Neural progenitor cell (in vitro differentiated cells): ENCODE results near the gene ZNF397. TPM values are rescaled to one million over a fixed set of nuclear protein-coding genes. Genes with fewer than 3 reads are reported as not detected.

ENCODE experiments used
- DNase-seq: peaks from one replicate; pipeline ENCODE4 v3.0.0-alpha.2; 2016; ENCODE audit warnings: low spot score
- H2AFZ ChIP-seq: fragments of 200-600 bp; sonication (generic); replicated peaks from 2 replicates; pipeline ENCODE4 v1.6.1; 2016; ENCODE audit warnings: antibody characterized with exemption
- H3F3A ChIP-seq: fragments of 200-600 bp; sonication (generic); 2 replicates; pipeline ENCODE4 v1.6.1; 2016; ENCODE audit warnings: antibody characterized with exemption, low read depth
- H3K27ac ChIP-seq: fragments of 200-600 bp; sonication (generic); 2 replicates; pipeline ENCODE4 v1.5.1; 2016; ENCODE audit warnings: mild to moderate bottlenecking
- H3K27me3 ChIP-seq: fragments of 200-600 bp; sonication (generic); 2 replicates; pipeline ENCODE4 v1.6.1; 2016; ENCODE audit warnings: mild to moderate bottlenecking, moderate library complexity
- H3K36me3 ChIP-seq: fragments of 200-600 bp; sonication (generic); 2 replicates; pipeline ENCODE4 v1.5.1; 2016
- H3K4me1 ChIP-seq: fragments of 200-600 bp; sonication (generic); 2 replicates; pipeline ENCODE4 v1.6.1; 2016; ENCODE audit warnings: mixed run types
- H3K4me2 ChIP-seq: fragments of 200-600 bp; sonication (generic); 2 replicates; pipeline ENCODE4 v1.6.1; 2016
- H3K4me3 ChIP-seq: fragments of 200-600 bp; sonication (generic); 2 replicates; pipeline ENCODE4 v1.5.1; 2016
- H3K79me2 ChIP-seq: fragments of 200-600 bp; sonication (generic); 2 replicates; pipeline ENCODE4 v1.6.1; 2016; ENCODE audit warnings: low read depth
- H3K9ac ChIP-seq: fragments of 200-600 bp; sonication (generic); 2 replicates; pipeline ENCODE4 v1.6.1; 2016
- H3K9me3 ChIP-seq: fragments of 200-600 bp; sonication (generic); 2 replicates; pipeline ENCODE4 v1.5.1; 2016; ENCODE audit warnings: low read depth
- H4K20me1 ChIP-seq: fragments of 200-600 bp; sonication (generic); 2 replicates; pipeline ENCODE4 v1.6.1; 2016; ENCODE audit warnings: low read depth
- H3K27ac Mint-ChIP-seq: 3 replicates; pipeline ENCODE4 v1.8.0; 2021; ENCODE audit warnings: mixed read lengths
- H3K27me3 Mint-ChIP-seq: 2 replicates; pipeline ENCODE4 v1.8.0; 2022; ENCODE audit warnings: low read depth, mild to moderate bottlenecking, inconsistent platforms, moderate library complexity, mixed read lengths; ENCODE audit not compliant: insufficient read depth
- H3K36me3 Mint-ChIP-seq: 3 replicates; pipeline ENCODE4 v1.8.0; 2021; ENCODE audit warnings: mixed read lengths
- H3K4me1 Mint-ChIP-seq: 3 replicates; pipeline ENCODE4 v1.8.0; 2021; ENCODE audit warnings: mixed read lengths
- H3K4me3 Mint-ChIP-seq: 3 replicates; pipeline ENCODE4 v1.8.0; 2021; ENCODE audit warnings: mild to moderate bottlenecking, moderate library complexity, mixed read lengths
- H3K9me3 Mint-ChIP-seq: 3 replicates; pipeline ENCODE4 v1.8.0; 2020; ENCODE audit warnings: mixed read lengths
- EZH2 ChIP-seq: fragments of 200-600 bp; sonication (generic); IDR thresholded peaks from 2 replicates; pipeline ENCODE4 v1.6.1; 2017; ENCODE audit warnings: antibody characterized with exemption, mild to moderate bottlenecking, moderate library complexity
- EZH2phosphoT487 ChIP-seq: fragments of 200-600 bp; sonication (generic); IDR thresholded peaks from 2 replicates; pipeline ENCODE4 v1.6.1; 2017; ENCODE audit warnings: antibody characterized with exemption
- total RNA-seq: library from RNA; depleted of rRNA; stranded (reverse); fragments of >200 nt; gene quantifications from 2 replicates; pipeline ENCODE4 v1.2.3, GENCODE V29; 2015; ENCODE audit warnings: low replicate concordance
- TF ChIP-seq, protein P1 (sequence below): fragments of 200-600 bp; sonication (generic); IDR thresholded peaks from 2 replicates; pipeline ENCODE4 v1.5.1; 2017; ENCODE audit warnings: antibody characterized with exemption, mild to moderate bottlenecking

Gene ZNF397
- total RNA-seq, 1 donor from 2014 or later: 93.0 TPM

DNA sequence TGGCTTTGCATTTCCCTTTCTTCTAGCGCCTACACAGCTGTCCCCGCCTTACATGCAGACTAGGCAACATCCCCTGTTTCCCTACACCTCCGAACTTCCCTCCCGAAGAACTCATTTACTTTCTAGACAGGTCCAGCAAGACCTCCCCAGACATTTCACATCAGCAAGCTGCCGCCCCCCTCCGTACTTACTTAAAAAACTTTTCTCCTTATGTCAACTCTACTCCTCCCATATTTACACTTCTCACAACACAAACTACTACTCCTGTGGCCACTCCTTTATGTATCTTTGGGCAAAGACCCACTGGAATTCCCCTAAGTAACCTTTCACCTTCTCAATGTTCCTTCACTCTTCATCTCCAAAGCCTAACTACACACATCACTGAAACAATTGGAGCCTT lies 20.4 kb upstream of the ZNF397 start:
- TF ChIP-seq, protein P1, sequence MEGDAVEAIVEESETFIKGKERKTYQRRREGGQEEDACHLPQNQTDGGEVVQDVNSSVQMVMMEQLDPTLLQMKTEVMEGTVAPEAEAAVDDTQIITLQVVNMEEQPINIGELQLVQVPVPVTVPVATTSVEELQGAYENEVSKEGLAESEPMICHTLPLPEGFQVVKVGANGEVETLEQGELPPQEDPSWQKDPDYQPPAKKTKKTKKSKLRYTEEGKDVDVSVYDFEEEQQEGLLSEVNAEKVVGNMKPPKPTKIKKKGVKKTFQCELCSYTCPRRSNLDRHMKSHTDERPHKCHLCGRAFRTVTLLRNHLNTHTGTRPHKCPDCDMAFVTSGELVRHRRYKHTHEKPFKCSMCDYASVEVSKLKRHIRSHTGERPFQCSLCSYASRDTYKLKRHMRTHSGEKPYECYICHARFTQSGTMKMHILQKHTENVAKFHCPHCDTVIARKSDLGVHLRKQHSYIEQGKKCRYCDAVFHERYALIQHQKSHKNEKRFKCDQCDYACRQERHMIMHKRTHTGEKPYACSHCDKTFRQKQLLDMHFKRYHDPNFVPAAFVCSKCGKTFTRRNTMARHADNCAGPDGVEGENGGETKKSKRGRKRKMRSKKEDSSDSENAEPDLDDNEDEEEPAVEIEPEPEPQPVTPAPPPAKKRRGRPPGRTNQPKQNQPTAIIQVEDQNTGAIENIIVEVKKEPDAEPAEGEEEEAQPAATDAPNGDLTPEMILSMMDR: no peak
- no peak for TF ChIP-seq EZH2
- no peak for TF ChIP-seq EZH2phosphoT487
- Mint-ChIP-seq H3K4me3 (no peak overlapping the region), H3K4me1 (no peaks in the 10 kb centered on the region), H3K27ac (no peak overlapping the region), H3K27me3 (no peaks in the 10 kb centered on the region), H3K9me3 (no peaks in the 10 kb centered on the region), H3K36me3 (no peaks in the 10 kb centered on the region)
- H3F3A ChIP-seq: no peaks in the 10 kb centered on the region
- no peaks in the 10 kb centered on the region for H3K79me2 ChIP-seq
- H3K36me3 ChIP-seq: no peaks in the 10 kb centered on the region
- DNase-seq: no peak
- H4K20me1 ChIP-seq: no peaks in the 10 kb centered on the region
- H3K4me1 ChIP-seq: peaks cover under 1% of the 10 kb centered on the region
- H3K9ac ChIP-seq: no peak overlapping the region
- H2AFZ ChIP-seq: no peak overlapping the region
- H3K9me3 ChIP-seq: no peaks in the 10 kb centered on the region
- H3K4me2 ChIP-seq: no peak overlapping the region
- H3K4me3 ChIP-seq: no peak overlapping the region
- H3K27me3 ChIP-seq: no peaks in the 10 kb centered on the region
- no peak overlapping the region for H3K27ac ChIP-seq

DNA sequence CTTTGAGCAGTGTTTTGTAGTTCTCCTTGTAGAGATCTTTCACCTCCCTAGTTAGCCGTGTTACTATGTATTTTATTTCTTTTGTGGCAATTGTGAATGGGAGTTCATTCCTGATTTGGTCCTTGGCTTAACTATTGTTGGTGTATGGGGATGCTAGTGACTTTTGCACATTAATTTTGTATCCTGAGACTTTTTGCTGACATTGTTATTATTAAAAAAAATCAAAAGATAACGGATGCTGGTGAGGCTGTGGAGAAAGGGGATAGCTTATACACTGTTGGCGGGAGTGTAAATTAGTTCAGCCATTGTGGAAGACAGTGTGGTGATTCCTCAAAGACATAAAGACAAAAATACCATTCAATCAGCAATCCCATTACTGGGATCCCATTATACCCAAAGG lies 17.0 kb upstream of the ZNF397 start:
- no peak overlapping the region for H3K4me2 ChIP-seq
- H3K27ac Mint-ChIP-seq: no peak overlapping the region
- no peaks in the 10 kb centered on the region for H3K9me3 Mint-ChIP-seq
- H3K27me3 ChIP-seq: no peaks in the 10 kb centered on the region
- no peak overlapping the region for H3K27ac ChIP-seq
- DNase-seq: no peak
- no peaks in the 10 kb centered on the region for H3K36me3 ChIP-seq
- no peak overlapping the region for H2AFZ ChIP-seq
- no peaks in the 10 kb centered on the region for H3F3A ChIP-seq
- H3K4me1 ChIP-seq: no peaks in the 10 kb centered on the region
- H3K27me3 Mint-ChIP-seq: no peaks in the 10 kb centered on the region
- no peaks in the 10 kb centered on the region for H3K36me3 Mint-ChIP-seq
- no peaks in the 10 kb centered on the region for H4K20me1 ChIP-seq
- no peaks in the 10 kb centered on the region for H3K4me1 Mint-ChIP-seq
- no peak overlapping the region for H3K4me3 Mint-ChIP-seq
- H3K9ac ChIP-seq: no peak overlapping the region
- no peaks in the 10 kb centered on the region for H3K79me2 ChIP-seq
- H3K9me3 ChIP-seq: no peaks in the 10 kb centered on the region
- TF ChIP-seq EZH2phosphoT487 (no peak), EZH2 (no peak)
- TF ChIP-seq, protein P1: no peak
- H3K4me3 ChIP-seq: no peak overlapping the region

DNA sequence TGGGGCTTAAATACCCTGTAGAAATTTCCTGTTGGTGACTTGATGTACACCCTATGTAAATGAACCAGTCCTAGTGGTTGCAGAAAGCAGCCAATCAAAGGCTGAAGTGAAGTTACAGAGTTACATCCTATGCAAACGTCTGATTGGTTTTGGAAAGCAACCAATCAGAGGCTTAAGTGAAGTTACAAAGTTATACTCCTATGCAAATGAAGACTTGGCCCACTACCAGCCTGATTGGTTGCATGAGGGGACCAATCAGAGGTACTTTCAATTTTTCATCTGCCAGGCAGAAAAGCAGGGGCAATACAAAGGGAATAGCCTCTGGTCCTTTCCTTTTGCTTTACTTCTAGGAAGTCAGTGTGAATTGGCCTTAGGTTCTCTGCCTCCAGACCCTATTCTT lies 13.6 kb upstream of the ZNF397 start:
- no peaks in the 10 kb centered on the region for H3K27me3 ChIP-seq
- Mint-ChIP-seq H3K36me3 (no peaks in the 10 kb centered on the region), H3K4me3 (no peak overlapping the region), H3K27me3 (no peaks in the 10 kb centered on the region), H3K27ac (no peak overlapping the region), H3K4me1 (no peaks in the 10 kb centered on the region), H3K9me3 (no peaks in the 10 kb centered on the region)
- H3F3A ChIP-seq: no peaks in the 10 kb centered on the region
- no peak overlapping the region for H3K4me2 ChIP-seq
- H3K79me2 ChIP-seq: no peaks in the 10 kb centered on the region
- no peak overlapping the region for H2AFZ ChIP-seq
- H3K4me1 ChIP-seq: peaks cover 4% of the 10 kb centered on the region
- TF ChIP-seq EZH2 (no peak), EZH2phosphoT487 (no peak)
- TF ChIP-seq, protein P1: no peak
- H3K36me3 ChIP-seq: no peaks in the 10 kb centered on the region
- H3K9me3 ChIP-seq: no peaks in the 10 kb centered on the region
- no peak overlapping the region for H3K27ac ChIP-seq
- H3K9ac ChIP-seq: no peak overlapping the region
- H4K20me1 ChIP-seq: no peaks in the 10 kb centered on the region
- no peak for DNase-seq
- no peak overlapping the region for H3K4me3 ChIP-seq

DNA sequence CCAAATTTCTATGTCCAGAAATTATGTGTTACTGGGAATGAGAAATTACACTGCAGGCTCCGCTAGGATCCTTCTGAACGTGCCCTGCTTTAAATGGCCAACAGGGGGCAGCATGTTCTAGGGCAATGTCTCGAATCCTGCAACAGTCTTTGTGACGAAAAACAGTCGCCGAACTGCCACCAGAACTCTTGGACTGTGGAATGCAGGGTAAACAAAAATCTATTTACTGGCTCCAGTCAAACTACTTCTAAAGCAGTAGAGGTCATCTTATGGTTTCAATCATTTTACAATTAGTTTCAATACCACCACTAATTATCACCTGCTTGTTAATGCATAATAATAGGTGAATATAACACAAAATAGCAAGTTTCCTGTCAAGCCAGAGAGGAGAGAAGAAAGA lies 9.8 kb upstream of the ZNF397 start:
- no peaks in the 10 kb centered on the region for H3K36me3 Mint-ChIP-seq
- DNase-seq: peak; percentile 87
- no peaks in the 10 kb centered on the region for H3K4me1 Mint-ChIP-seq
- H3K27ac Mint-ChIP-seq: no peak overlapping the region
- H3K9me3 Mint-ChIP-seq: no peaks in the 10 kb centered on the region
- Histone ChIP-seq H3K79me2 (no peaks in the 10 kb centered on the region), H3K36me3 (no peaks in the 10 kb centered on the region), H3K27ac (no peak overlapping the region), H4K20me1 (no peaks in the 10 kb centered on the region), H3K4me3 (peak overlapping the region; percentile 28), H3K27me3 (no peaks in the 10 kb centered on the region), H3K9me3 (no peaks in the 10 kb centered on the region), H3K4me1 (peaks cover 4% of the 10 kb centered on the region), H3F3A (no peaks in the 10 kb centered on the region), H2AFZ (peak overlapping the region; percentile 89), H3K9ac (no peak overlapping the region), H3K4me2 (peak overlapping the region; percentile 66)
- peak overlapping the region; percentile 13 for H3K4me3 Mint-ChIP-seq
- TF ChIP-seq, protein P1: peak; percentile 93
- no peak for TF ChIP-seq EZH2
- peaks cover 2% of the 10 kb centered on the region for H3K27me3 Mint-ChIP-seq
